HEK293 (cell line): ENCODE results near the gene OR4E1.

Experiments
- CTCF ChIA-PET: fragments of 350-600 bp; formaldehyde crosslinking; extraction: SDS; loops from one replicate; lab custom pipeline; 2021; ENCODE audit warnings: antibody characterized with exemption; lab: Yijun Ruan, JAX
- POLR2A ChIA-PET: fragments of 300-600 bp; formaldehyde crosslinking; extraction: SDS; loops from one replicate; lab custom pipeline; 2020; ENCODE audit warnings: antibody characterized with exemption, inconsistent platforms; lab: Yijun Ruan, JAX
- H3K27ac ChIP-seq: fragments of 200-500 bp; sonication (Bioruptor generic); 2 replicates; pipeline ENCODE4 v1.5.1; 2014; ENCODE audit warnings: low read depth, low read length, control low read depth, inconsistent platforms; ENCODE audit errors: extremely low read depth
- H3K36me3 ChIP-seq, 2 experiments: fragments of 200-500 bp in 1 of 2; sonication (Bioruptor generic) in 1 of 2; 1 replicate in 1 of 2; 2 replicates in 1 of 2; pipeline ENCODE4 v1.5.1; 2014 to 2017; ENCODE audit warnings: inconsistent platforms in 2 of 2, low read length in 2 of 2; ENCODE audit not compliant: control insufficient read depth in 2 of 2, insufficient read depth in 1 of 2
- H3K4me1 ChIP-seq: fragments of 200-500 bp; sonication (Bioruptor generic); 2 replicates; pipeline ENCODE4 v1.5.1; 2014; ENCODE audit warnings: mild to moderate bottlenecking, low read length, inconsistent platforms; ENCODE audit not compliant: control insufficient read depth, insufficient read depth
- H3K4me3 ChIP-seq: 2 replicates; pipeline ENCODE4 v1.5.1; 2011; ENCODE audit warnings: low read depth, mild to moderate bottlenecking, control low read depth, low read length, moderate library complexity
- H3K9me3 ChIP-seq: fragments of 200-500 bp; sonication (Bioruptor generic); 2 replicates; pipeline ENCODE4 v1.5.1; 2014; ENCODE audit warnings: low read depth, low read length, inconsistent platforms; ENCODE audit not compliant: control insufficient read depth, insufficient read depth
- BCL6B ChIP-seq: fragments of 450-650 bp; formaldehyde crosslinking; IDR thresholded peaks from 2 replicates; pipeline ENCODE4 v1.5.1; 2017; ENCODE audit warnings: missing biosample characterization, missing genetic modification characterization
- IKZF3 ChIP-seq: fragments of 450-650 bp; IDR thresholded peaks from 2 replicates; pipeline ENCODE4 v1.5.0; 2018; ENCODE audit warnings: missing biosample characterization, mild to moderate bottlenecking, missing genetic modification characterization, moderate library complexity
- OVOL3 ChIP-seq: fragments of 450-650 bp; formaldehyde crosslinking; IDR thresholded peaks from 2 replicates; pipeline ENCODE4 v1.5.1; 2016; ENCODE audit warnings: missing biosample characterization, missing genetic modification characterization
- RBAK ChIP-seq: fragments of 450-650 bp; formaldehyde crosslinking; IDR thresholded peaks from 2 replicates; pipeline ENCODE4 v1.5.1; 2016; ENCODE audit warnings: missing biosample characterization, missing genetic modification characterization
- YY1 ChIP-seq: fragments of 450-650 bp; formaldehyde crosslinking; IDR thresholded peaks from 2 replicates; pipeline ENCODE4 v1.5.1; 2018; ENCODE audit warnings: missing biosample characterization, missing genetic modification characterization
- ZBTB20 ChIP-seq: fragments of 450-650 bp; formaldehyde crosslinking; IDR thresholded peaks from 2 replicates; pipeline ENCODE4 v1.5.1; 2016; ENCODE audit warnings: missing biosample characterization, missing genetic modification characterization
- ZBTB26 ChIP-seq: fragments of 450-650 bp; formaldehyde crosslinking; optimal IDR thresholded peaks from 2 replicates; pipeline ENCODE3; 2016; ENCODE audit warnings: missing biosample characterization, mild to moderate bottlenecking, missing genetic modification characterization
- ZFP37 ChIP-seq: fragments of 450-650 bp; formaldehyde crosslinking; IDR thresholded peaks from 2 replicates; pipeline ENCODE4 v1.5.1; 2016; ENCODE audit warnings: missing biosample characterization, missing genetic modification characterization
- ZNF221 ChIP-seq: fragments of 450-650 bp; formaldehyde crosslinking; IDR thresholded peaks from 2 replicates; pipeline ENCODE4 v1.5.1; 2017; ENCODE audit warnings: missing biosample characterization, missing genetic modification characterization, borderline replicate concordance
- ZNF324 ChIP-seq: fragments of 450-650 bp; formaldehyde crosslinking; IDR thresholded peaks from 2 replicates; pipeline ENCODE4 v1.5.1; 2016; ENCODE audit warnings: missing biosample characterization, missing genetic modification characterization
- ZNF37A ChIP-seq: fragments of 450-650 bp; IDR thresholded peaks from 2 replicates; pipeline ENCODE4 v1.5.1; 2018; ENCODE audit warnings: missing biosample characterization, missing genetic modification characterization
- ZNF398 ChIP-seq: fragments of 450-650 bp; formaldehyde crosslinking; IDR thresholded peaks from 2 replicates; pipeline ENCODE4 v1.5.1; 2017; ENCODE audit warnings: missing biosample characterization, missing genetic modification characterization
- ZNF426 ChIP-seq: fragments of 450-650 bp; formaldehyde crosslinking; IDR thresholded peaks from 2 replicates; pipeline ENCODE4 v1.5.1; 2017; ENCODE audit warnings: missing biosample characterization, missing genetic modification characterization, mild to moderate bottlenecking, inconsistent platforms, moderate library complexity
- ZNF449 ChIP-seq: fragments of 450-650 bp; formaldehyde crosslinking; IDR thresholded peaks from 2 replicates; pipeline ENCODE4 v1.5.1; 2017; ENCODE audit warnings: missing biosample characterization, mild to moderate bottlenecking, missing genetic modification characterization, moderate library complexity
- ZNF596 ChIP-seq: fragments of 450-650 bp; IDR thresholded peaks from 2 replicates; pipeline ENCODE4 v1.5.0; 2018; ENCODE audit warnings: missing biosample characterization, mild to moderate bottlenecking, missing genetic modification characterization, moderate library complexity
- ZNF645 ChIP-seq: fragments of 450-650 bp; formaldehyde crosslinking; IDR thresholded peaks from 2 replicates; pipeline ENCODE4; 2016; ENCODE audit warnings: missing biosample characterization, missing genetic modification characterization
- ZSCAN16 ChIP-seq: fragments of 450-650 bp; formaldehyde crosslinking; IDR thresholded peaks from 2 replicates; pipeline ENCODE4 v1.5.1; 2016; ENCODE audit warnings: missing biosample characterization, missing genetic modification characterization
- ZSCAN30 ChIP-seq: fragments of 450-650 bp; IDR thresholded peaks from 2 replicates; pipeline ENCODE4 v1.5.1; 2018; ENCODE audit warnings: missing biosample characterization, mild to moderate bottlenecking, missing genetic modification characterization, moderate library complexity
- TF ChIP-seq, protein P1 (sequence below): fragments of 450-650 bp; formaldehyde crosslinking; IDR thresholded peaks from 2 replicates; pipeline ENCODE4 v1.5.1; 2016; ENCODE audit warnings: missing biosample characterization, missing genetic modification characterization
- TF ChIP-seq, protein P2 (sequence below): fragments of 450-650 bp; formaldehyde crosslinking; IDR thresholded peaks from 2 replicates; pipeline ENCODE4 v1.5.1; 2016; ENCODE audit warnings: missing biosample characterization, missing genetic modification characterization
- TF ChIP-seq, protein P3 (sequence below): fragments of 450-650 bp; formaldehyde crosslinking; IDR thresholded peaks from 2 replicates; pipeline ENCODE4 v1.5.1; 2017; ENCODE audit warnings: missing biosample characterization, missing genetic modification characterization

The OR4E1 gene

DNA sequence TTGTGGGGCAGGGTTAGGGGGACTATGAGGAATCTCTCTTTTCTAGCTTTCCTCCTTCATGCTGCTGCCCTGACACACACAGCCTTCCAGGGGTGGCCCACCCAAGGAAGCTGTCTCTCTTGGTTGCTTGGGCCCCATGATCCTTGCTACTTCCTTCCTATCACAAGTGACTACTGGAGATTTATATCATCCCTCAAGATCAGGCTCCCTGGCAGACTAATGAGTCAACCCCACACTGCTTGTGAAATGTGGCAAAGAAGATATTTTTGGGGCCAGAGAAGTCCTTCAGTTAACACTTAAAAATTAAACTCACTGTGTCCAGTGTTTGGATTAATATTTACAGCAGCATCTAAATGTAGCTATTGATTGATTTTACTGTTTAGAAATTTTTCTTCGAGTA is 1.5 kb downstream of the OR4E1 start:
- H3K4me3 ChIP-seq = no peak overlapping the region
- POLR2A ChIA-PET = no interaction called here
- H3K4me1 ChIP-seq = peaks cover 3% of the 10 kb centered on the region; the same call in 1 of the 2 replicates
- no peak overlapping the region for H3K27ac ChIP-seq
- TF ChIP-seq IKZF3 (tag by site-specific recombination) (no peak), ZNF596 (tag by site-specific recombination) (no peak), ZBTB26 (no peak), ZNF398 (tag by site-specific recombination) (no peak), ZBTB20 (tag by site-specific recombination) (no peak), ZSCAN30 (tag by site-specific recombination) (no peak), ZSCAN16 (no peak), ZNF426 (no peak), ZNF37A (tag by site-specific recombination) (no peak), YY1 (tag by site-specific recombination) (no peak), ZNF221 (tag by site-specific recombination) (no peak), ZNF324 (no peak), BCL6B (tag by site-specific recombination) (no peak), ZFP37 (tag by site-specific recombination) (no peak), OVOL3 (tag by site-specific recombination) (no peak), ZNF645 (tag by site-specific recombination) (no peak)
- TF ChIP-seq, protein P1, sequence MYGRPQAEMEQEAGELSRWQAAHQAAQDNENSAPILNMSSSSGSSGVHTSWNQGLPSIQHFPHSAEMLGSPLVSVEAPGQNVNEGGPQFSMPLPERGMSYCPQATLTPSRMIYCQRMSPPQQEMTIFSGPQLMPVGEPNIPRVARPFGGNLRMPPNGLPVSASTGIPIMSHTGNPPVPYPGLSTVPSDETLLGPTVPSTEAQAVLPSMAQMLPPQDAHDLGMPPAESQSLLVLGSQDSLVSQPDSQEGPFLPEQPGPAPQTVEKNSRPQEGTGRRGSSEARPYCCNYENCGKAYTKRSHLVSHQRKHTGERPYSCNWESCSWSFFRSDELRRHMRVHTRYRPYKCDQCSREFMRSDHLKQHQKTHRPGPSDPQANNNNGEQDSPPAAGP (tag by site-specific recombination) = no peak
- TF ChIP-seq, protein P2, sequence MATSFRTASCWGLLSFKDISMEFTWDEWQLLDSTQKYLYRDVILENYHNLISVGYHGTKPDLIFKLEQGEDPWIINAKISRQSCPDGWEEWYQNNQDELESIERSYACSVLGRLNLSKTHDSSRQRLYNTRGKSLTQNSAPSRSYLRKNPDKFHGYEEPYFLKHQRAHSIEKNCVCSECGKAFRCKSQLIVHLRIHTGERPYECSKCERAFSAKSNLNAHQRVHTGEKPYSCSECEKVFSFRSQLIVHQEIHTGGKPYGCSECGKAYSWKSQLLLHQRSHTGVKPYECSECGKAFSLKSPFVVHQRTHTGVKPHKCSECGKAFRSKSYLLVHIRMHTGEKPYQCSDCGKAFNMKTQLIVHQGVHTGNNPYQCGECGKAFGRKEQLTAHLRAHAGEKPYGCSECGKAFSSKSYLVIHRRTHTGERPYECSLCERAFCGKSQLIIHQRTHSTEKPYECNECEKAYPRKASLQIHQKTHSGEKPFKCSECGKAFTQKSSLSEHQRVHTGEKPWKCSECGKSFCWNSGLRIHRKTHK = no peak
- H3K36me3 ChIP-seq = no peaks in the 10 kb centered on the region
- CTCF ChIA-PET = interaction anchor here (1.0 kb wide), 1 partner anchor 62 kb away, joined by 3 read pairs; no protein-coding TSS in a partner anchor
- no peaks in the 10 kb centered on the region for H3K9me3 ChIP-seq

- no peaks in the 10 kb centered on the region for H3K9me3 ChIP-seq
- CTCF ChIA-PET = interaction anchor here (0.6 to 1.5 kb wide), 4 partner anchors 40 to 1918 kb away, joined by 3 to 4 read pairs (median 3); no protein-coding TSS in a partner anchor
- POLR2A ChIA-PET = no interaction called here
- H3K4me3 ChIP-seq = no peak overlapping the region
- no peak for TF ChIP-seq ZNF449 (tag by site-specific recombination)
- TF ChIP-seq, protein P3, sequence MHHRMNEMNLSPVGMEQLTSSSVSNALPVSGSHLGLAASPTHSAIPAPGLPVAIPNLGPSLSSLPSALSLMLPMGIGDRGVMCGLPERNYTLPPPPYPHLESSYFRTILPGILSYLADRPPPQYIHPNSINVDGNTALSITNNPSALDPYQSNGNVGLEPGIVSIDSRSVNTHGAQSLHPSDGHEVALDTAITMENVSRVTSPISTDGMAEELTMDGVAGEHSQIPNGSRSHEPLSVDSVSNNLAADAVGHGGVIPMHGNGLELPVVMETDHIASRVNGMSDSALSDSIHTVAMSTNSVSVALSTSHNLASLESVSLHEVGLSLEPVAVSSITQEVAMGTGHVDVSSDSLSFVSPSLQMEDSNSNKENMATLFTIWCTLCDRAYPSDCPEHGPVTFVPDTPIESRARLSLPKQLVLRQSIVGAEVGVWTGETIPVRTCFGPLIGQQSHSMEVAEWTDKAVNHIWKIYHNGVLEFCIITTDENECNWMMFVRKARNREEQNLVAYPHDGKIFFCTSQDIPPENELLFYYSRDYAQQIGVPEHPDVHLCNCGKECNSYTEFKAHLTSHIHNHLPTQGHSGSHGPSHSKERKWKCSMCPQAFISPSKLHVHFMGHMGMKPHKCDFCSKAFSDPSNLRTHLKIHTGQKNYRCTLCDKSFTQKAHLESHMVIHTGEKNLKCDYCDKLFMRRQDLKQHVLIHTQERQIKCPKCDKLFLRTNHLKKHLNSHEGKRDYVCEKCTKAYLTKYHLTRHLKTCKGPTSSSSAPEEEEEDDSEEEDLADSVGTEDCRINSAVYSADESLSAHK (tag by site-specific recombination) = no peak
- no peak for TF ChIP-seq RBAK (tag by site-specific recombination)
- no peaks in the 10 kb centered on the region for H3K36me3 ChIP-seq
- peaks cover 3% of the 10 kb centered on the region; the same call in 1 of the 2 replicates for H3K4me1 ChIP-seq
- no peak overlapping the region for H3K27ac ChIP-seq
Measured at GRCh38 chr14:21671371-21671770, 2.2 kb downstream of the OR4E1 start.
